HG03066 (cell line): ENCODE measurements around the gene PLA2G2D.

Experiments
- ATAC-seq: cut with Tn5 transposase; IDR thresholded peaks from one replicate; pipeline ENCODE4 v1.9.1; 2021; ENCODE audit warnings: low read depth; ENCODE audit not compliant: unreplicated experiment

Gene PLA2G2D

DNA sequence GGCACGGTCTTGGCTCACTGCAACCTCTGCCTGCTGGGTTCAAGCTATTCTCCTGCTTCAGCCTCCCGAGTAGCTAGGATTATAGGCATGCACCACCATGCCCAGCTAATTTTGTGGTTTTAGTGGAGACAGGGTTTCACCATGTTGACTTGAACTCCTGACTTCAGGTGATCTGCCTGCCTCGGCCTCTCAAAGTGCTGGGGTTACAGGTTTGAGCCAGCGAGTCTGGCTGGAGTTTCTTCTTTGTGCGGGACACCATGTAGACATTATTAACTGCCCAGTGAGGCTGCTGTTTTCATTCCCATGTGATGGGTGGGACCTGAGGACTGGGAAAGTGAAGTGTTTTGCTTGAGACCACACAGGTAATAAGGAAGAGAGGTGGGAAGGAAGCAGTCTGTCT, 26.0 kb downstream of the PLA2G2D start:
- ATAC-seq: no peak

DNA sequence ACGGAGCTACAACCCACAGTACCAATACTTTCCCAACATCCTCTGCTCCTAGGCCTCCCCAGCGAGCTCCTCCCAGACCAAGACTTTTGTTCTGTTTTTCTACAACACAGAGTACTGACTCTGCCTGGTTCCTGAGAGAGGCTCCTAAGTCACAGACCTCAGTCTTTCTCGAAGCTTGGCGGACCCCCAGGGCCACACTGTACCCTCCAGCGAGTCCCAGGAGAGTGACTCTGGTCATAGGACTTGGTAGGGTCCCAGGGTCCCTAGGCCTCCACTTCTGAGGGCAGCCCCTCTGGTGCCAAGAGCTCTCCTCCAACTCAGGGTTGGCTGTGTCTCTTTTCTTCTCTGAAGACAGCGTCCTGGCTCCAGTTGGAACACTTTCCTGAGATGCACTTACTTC, 28.7 kb downstream of the PLA2G2D start:
- ATAC-seq: no peak

DNA sequence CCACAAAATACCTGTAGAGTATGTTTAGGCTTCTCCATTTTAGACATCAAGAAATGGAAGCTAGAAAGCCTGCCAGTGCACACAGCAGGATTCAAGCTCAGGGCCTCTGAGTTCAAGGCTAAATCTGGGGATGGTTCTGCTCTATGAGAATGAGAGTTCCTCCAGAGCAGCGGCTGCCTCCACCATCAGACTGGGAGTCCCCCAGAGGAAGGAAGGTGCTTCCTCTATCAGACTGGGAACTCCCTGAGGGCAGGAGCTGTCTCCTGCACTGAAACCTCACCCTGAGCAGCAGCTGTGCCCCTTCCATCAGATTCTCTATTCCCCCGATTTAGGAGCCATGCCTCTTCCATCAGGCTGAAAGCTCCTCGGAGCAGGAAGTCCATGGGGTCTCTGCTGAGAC, 29.2 kb downstream of the PLA2G2D start:
- ATAC-seq: no peak

DNA sequence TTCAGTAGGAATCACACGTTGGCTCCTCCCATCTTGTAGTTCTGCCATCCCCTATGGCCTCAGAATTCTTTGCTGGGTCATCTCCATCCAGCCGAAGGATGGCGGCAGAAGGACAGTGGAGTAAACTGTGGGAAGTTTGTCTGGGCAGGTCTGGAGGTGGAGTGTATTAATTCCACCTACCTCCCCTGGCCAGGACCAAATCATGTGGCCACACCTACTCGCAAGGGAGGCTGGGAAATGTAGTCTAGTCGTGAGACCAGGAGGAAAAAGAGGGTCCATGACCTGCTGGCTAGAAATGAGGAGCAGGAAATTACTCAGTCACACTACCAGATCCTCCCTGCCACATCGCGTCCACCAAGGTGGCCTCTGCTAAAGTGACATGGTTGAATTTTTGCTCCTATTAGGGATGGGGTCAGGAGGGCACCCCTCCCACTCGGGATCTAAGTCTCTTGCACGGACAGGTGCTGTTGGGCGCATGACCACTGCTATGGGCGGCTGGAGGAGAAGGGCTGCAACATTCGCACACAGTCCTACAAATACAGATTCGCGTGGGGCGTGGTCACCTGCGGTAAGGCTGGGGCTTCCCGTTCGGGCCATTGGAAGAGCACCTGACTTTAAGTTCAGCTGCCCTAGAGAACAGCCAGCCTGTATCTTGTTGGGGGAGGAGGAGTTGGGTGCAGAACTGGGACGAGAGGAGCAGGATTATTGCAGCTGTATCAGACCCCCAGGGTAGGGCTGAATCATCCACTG, 29.8 kb downstream of the PLA2G2D start:
- no peak for ATAC-seq

GRCh38 chr1:20087668-20088067, 31.7 kb downstream of the PLA2G2D start:
- no peak for ATAC-seq

- no peak for ATAC-seq
Observed at GRCh38 chr1:20086800-20087199, 32.5 kb downstream of the PLA2G2D start.

GRCh38 chr1:20083178-20083944, 36.0 kb downstream of the PLA2G2D start:
- ATAC-seq: no peak

- ATAC-seq: no peak
Observed at GRCh38 chr1:20082772-20083171, 36.6 kb downstream of the PLA2G2D start.

GRCh38 chr1:20081353-20081810, 38.0 kb downstream of the PLA2G2D start:
- no peak for ATAC-seq

DNA sequence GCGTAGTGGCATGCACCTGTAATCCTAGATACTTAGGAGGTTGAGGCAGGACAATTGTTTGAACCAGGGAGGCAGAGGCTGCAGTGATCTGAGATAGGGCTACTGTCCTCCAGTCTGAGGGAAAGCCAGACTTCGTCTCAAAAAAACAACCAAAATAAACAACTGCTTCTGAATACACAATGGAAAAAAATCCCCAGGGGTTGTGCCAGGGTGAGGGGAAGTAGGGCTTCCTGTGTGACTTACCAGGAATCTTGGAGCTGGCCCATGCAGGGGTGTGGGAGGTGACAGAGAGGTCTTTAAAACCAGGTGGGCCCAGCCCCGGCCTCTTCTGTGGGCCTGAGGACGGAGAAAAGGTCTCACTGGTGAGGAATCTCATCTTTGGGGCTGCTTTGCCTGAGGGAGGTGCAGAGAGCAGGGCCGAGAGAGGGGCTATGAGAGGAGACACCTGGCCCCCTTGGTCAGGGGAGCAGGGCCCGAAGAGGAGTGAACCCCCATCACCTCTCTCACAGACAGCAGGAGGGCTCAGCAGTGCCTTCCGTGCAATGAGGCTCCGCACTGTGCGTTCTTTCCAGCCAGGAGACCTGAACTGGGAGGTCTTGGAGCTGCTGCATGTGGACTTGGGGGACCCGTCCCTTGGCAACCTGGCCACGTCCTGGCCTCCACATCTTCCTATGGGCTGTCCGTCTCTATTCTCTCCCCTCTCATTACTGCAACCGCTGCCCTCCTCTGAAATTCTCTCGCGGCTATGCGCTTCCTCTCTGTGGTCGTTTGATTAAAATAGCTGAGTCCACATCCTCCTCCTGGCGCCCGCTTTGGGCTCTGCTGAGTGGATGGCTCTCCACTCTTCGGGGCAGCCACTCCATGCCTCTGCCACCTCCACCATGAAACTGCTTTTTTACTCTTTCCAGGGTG, 38.6 kb downstream of the PLA2G2D start:
- ATAC-seq: no peak

DNA sequence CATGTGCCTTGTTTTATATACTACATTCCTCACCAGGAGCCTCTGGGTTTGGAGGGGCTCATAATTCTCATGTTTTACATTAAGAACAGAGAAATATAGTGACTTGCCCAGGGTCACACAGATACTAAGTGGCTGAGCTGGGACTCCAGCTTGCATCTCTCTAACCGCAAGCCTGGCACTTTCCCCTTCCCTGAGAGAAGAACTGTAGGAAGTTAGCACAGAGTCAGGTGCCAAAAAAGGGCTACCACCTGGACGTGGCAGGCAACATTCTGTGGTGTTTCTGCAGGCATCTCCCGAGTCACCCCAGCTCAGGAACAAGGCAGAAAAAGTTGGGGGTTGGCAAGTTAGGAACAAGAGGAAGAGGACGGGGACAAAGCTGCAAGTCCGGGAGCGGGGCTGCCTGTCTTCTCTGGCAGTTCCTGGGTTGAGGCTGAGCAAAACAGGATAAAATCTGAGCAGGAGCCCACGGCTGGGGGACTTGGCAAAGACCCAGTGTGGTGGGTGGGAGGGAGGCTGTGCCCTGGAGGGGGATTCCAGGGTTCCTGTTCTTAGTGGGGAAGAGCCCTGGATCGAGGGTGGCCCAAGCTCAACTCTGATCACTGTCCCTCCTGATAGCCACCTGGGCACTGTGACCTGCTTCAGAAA, 39.6 kb downstream of the PLA2G2D start:
- ATAC-seq: no peak

GRCh38 chr1:20078711-20079110, 40.6 kb downstream of the PLA2G2D start:
- no peak for ATAC-seq

DNA sequence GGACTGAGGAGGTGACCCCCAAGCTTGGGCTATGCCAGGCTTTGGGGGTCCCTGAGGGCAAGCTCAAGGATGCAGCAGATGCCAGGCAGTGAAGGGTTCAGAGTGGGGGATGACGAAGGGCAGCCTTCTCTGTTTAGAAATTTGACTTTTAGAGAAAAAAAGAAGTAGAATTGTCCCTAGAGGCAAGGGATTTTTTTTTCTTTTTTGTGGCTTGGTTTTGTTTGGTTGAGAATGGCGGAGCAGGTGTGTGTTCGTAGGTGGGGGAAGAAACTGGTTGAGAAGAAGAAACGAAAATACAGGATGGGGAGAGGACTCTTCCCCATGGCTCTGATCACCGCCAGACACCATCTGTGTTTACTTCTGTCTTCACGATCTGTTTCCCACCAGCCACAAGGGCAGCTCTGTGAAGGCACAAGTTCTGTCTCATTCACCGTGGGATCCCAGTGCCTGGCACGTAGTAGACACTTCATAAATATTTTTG, 41.1 kb downstream of the PLA2G2D start:
- no peak for ATAC-seq

DNA sequence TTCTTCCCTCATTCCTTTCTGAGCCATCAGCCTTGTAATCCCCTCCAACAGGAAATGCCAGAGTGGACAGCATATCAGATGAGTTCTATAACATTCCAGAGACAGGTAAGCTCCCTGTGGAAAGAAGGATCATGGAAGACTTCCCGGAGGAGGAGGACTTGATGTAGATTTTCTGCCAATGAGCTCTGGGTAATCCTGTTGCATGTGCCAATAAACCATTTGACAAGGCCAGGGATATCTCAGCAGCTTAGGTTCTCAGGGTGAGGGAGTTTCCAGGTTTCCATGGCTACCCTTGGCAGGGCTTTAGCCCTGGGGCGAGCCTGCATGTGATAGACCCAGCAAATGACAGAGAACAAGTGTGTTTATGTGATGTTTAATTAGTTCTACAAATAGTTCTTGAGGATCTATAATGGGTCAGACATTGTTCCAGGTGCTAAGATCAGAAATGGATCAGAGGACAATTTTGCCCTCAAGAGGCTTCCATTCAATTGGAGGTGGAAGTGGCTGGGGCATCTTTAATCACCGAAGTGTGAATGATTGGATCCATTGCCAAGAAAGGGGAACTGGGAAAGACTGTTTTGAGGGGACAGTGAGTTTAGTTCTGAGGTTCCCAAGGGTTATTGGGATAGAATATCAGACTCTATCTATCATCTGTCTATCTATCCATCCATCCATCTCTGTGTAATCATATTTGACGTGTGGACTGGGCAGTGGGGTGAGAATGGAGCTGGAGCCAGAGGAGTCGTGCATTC, 42.5 kb downstream of the PLA2G2D start:
- no peak for ATAC-seq

- no peak for ATAC-seq
Observed at GRCh38 chr1:20076223-20076622, 43.1 kb downstream of the PLA2G2D start.

DNA sequence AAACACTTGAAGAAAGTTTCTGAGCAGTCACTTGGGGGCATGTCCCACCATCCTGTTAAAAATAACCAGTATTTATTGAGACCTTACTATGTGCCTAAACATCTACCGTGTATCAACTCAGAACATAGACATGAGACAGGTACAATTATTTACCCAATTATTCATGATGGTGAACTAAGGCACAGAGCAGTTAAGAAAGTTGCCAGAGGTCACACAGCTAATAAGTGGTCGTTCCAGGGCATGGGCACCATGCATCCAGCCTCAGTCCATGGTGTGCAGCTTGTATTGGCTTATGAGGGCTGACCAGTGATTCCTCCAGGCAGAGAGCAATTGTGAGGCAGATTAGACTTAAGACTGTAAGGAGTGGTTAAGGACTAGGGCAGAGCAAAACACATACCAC, 44.0 kb downstream of the PLA2G2D start:
- no peak for ATAC-seq

- no peak for ATAC-seq
Observed at GRCh38 chr1:20074725-20075171, 44.6 kb downstream of the PLA2G2D start.

DNA sequence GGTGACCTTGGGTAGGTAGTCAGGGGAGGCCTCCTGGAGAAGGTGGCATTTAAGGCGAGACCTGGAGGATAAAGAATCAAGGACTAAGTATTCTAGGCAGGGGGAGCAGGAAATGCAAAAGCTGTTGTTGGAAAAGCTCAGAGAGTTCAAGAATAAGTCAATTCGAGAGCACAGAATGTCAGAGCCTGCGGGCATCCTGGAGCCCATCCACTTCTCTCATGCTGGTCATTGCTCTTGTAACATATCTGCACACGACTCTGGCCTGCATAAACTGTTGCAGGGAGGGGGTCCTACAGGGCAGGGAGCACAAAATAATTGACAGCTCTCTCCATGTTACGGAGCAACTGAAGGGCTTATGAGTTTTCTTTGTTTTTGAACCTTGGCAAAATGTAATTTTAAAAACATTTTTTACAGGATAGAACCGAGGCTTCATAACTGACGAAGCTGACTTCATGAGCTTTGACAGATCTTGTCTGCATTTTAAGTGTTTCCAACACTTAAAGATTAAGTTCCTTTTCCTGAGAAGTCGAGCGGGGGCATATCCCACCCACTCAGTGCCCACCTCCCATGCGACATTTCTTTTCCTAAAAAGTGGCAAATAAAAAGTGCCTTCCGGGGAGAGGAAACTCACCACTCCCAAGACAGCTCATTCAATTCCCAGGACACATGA, 45.1 kb downstream of the PLA2G2D start:
- ATAC-seq: no peak

DNA sequence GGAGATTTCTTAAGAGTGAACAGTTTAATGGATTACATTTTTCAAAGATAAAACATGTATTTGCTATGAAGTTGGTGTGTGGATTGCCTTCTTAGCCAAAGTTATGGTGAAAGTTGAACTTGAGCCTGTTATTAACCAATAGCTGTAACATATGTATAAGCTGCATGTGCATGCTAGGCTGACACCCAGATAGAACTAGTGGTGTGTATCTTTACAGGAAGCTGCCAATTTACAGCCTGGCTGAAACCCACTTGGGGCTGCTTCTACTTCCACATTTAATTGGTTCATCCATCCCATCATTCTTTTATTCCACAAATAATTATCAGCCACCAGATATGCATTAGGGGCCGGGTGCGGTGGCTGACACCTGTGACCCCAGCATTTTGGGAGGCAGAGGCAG, 46.1 kb downstream of the PLA2G2D start:
- no peak for ATAC-seq
